GM19463 (cell line): ENCODE measurements around the gene ARHGEF17.

Source experiments
- ATAC-seq: cut with Tn5 transposase; IDR thresholded peaks from one replicate; pipeline ENCODE4 v1.9.1; 2021; ENCODE audit warnings: mild to moderate bottlenecking, moderate library complexity; ENCODE audit not compliant: unreplicated experiment

Gene ARHGEF17

DNA sequence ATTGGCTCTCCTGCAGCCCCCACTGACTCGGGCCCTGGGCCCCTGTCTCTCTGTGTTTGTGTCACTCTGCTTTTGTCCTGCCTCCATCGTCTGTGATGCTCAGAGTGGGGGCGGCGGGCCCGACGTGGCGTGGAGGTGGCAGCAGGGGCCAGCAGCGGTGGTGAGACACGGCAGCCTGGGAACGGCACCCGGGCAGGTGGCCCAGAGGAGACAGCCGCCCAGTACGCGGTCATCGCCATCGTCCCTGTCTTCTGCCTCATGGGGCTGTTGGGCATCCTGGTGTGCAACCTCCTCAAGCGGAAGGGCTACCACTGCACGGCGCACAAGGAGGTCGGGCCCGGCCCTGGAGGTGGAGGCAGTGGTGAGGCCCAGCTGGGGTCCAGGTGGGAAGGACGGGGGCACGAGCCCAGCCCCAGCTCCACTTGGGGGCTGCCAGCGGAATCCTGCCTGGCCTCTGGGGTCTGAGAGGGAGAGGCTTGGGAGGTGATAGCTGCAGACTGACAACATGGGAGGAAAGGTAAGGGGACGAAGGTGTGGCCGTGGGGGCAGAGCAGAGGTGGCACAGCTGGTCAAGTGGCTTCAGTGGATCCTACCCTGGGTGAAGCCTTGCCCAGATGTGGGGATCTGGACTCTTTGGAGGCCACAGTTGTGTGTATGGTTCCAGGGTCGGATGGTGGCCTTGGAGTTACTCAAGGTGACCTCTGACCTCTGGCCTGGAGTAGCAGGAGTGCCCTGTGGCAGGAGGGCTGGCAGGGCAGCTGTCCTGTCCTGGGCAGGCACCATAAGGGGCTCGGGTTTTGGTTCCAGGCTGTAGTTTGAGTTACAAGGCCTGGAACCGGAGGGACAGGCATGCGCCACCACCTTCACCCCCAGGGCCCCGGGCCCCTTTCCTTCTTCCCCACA lies 84.3 kb downstream of the ARHGEF17 start:
- no peak for ATAC-seq

DNA sequence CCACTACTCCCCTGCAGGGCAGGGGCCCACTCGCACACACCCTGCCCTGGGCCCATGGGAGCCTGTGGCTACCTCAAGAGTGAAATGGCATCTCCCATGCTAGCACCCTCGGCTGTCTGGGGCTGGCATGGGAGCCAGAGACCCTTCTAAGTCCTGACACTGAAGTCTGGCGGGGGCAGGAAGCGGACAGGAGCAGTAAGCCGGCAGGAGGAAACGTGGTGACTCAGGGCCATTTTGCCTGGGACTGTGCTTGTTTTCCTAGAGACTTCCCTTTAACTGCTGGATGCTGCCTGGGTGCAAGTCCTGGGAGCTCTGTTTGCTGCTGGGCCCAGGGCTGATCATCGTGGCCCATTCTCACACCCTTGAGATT lies 84.9 kb downstream of the ARHGEF17 start:
- no peak for ATAC-seq

DNA sequence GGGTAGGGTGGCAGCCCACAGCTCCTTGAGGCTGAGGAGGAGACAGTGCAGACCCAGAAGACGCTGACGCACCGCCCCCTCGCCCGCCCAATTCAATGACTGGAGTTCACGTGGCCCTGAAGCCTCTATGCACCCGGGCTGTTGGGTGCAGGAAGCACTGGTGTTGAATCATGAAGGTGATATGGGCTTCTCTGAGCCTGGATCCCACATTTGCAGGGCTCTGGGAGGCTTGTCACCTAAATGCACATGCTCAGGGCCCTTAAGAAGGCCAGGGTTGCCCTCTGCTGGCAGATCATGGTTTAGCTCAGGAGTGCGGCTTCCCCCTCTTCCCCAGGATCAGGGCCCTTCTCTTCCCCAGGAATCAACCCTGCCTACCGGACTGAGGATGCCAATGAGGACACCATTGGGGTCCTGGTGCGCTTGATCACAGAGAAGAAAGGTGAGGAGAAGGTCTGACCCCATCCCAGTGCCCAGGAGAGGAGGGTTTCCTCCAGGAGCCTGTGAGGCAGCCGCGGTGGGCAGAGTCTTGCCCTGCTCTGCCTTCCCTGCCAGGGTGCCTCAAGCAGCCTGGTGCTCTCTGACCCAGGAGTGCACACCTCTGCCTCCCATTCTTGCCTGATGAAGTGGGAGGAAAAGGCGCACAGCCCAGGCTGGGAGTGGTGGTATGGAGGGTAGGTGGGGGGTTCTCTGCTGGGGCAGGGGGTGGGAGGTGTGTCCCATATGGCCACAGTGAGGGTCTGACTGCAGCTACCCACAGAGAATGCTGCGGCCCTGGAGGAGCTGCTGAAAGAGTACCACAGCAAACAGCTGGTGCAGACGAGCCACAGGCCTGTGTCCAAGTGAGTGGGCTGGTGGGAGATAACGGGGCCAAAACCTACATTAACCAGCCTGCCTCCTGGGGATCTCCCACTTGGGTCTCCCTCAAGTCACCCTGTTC lies 85.7 kb downstream of the ARHGEF17 start:
- ATAC-seq = no peak

DNA sequence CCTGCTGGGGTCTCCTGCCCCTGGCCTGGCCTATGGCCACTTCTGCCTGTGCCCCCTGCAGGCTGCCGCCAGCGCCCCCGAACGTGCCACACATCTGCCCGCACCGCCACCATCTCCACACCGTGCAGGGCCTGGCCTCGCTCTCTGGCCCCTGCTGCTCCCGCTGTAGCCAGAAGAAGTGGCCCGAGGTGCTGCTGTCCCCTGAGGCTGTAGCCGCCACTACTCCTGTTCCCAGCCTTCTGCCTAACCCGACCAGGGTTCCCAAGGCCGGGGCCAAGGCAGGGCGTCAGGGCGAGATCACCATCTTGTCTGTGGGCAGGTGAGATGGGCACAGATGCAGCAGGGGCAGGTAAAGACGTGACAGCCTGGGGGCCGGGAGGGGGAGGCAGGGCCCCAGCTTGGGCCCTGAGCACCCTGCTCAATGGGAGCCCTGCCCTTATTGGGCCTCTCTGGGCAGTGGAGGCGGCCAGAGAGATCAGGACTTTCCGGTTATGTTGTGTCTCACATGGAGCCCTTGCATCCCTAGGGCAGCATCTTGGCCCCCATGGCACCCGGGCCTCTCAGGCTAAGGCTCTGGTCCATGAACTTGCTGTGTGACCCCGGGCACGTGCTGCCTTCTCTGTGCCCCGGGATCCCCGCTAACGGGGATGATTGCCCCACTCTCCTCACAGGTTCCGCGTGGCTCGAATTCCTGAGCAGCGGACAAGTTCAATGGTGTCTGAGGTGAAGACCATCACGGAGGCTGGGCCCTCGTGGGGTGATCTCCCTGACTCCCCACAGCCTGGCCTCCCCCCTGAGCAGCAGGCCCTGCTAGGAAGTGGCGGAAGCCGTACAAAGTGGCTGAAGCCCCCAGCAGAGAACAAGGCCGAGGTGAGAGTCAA lies 86.6 kb downstream of the ARHGEF17 start:
- no peak for ATAC-seq

DNA sequence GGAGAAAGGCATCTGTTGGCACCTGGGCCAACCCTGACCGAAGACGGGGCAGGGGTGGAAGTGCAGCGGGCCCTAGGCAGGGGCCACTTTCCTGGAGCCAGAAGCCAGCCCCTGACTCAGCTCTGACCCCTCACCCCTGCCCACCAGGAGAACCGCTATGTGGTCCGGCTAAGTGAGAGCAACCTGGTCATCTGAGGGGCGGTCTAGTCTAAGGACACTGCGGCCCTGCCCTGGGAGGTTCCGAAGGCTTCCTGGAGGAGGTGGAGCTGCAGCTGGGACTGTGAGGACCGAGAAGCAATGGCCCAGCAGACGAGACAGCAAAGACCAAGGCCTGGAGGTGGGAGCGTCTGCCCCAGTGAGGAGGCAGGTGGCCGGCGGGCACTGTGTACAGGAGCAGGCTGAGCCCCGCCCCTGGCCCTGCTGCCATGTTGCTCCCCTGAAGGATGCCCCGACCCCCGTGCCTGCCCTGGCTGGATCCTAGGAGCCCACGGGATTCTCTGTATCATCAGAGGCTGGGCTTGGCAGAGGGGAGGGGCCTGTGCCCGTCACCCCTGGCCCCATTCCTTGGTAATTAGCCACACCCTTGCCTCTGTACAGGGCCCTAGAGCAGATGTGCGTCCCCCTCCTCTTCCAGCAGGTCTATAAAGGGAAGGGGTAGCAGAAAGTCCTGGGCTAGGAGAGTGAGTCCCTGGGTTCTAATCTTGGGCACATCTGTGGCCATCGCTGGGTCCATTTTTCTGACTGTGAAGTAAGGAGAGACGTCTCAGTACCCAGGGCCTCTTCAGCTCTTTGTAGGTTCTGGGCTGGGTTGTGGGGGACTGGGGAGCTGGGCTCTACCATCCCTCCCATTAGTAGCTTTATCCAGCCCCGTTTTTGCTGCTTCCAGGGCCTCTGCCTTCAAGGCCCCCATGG lies 87.5 kb downstream of the ARHGEF17 start:
- ATAC-seq = no peak

DNA sequence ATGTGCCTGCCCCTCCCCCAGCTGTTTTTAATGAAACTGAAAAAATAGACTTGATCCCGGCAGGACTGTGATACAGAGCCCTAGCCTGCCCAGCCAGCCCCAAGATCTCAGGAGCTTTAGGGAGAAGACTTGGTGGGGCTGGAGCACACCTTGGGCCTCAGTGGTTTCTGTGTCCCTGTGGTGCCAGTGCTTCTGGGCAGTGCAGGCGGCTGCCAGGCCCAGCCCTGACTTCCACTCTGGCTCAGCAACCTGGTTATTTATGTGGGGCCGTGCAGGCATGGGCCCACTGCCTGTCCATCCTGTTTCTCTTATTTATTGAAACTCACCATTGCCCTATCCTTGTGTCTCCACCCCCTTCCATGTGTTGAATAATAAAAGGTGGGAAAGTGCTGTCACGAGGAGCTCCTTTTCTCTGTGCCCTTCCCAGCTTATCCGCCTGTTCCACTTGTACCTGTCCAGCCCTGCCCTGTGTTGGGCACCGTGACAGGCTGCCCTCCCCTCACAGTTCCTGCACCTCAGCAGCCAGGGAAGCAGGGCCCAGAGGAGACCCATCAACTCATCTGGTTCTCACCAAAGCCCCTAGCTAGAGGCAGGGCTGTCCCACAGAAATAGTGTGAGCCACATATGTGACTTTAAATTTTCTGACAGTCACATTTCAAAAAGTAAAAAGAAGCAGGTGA lies 88.3 kb downstream of the ARHGEF17 start:
- no peak for ATAC-seq

DNA sequence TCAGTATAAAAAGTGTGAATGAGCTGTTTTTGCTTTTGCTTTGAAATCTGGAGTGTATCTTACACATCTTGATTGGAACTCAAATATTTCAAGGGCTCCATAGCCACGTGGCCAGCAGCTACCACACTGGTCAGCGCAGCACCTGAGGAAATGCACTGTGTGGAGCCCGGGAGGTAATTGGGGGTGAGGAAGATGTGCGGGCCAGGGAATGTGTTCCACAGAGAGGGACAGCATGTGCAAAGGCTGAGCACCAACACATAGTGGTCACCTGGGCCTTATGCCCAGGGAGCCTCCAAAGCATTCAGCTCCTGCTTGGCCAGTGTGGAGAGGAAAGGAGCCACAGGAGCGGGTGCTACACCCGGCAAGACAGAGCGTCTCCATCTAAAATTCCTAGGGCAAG lies 88.9 kb downstream of the ARHGEF17 start:
- ATAC-seq = no peak

DNA sequence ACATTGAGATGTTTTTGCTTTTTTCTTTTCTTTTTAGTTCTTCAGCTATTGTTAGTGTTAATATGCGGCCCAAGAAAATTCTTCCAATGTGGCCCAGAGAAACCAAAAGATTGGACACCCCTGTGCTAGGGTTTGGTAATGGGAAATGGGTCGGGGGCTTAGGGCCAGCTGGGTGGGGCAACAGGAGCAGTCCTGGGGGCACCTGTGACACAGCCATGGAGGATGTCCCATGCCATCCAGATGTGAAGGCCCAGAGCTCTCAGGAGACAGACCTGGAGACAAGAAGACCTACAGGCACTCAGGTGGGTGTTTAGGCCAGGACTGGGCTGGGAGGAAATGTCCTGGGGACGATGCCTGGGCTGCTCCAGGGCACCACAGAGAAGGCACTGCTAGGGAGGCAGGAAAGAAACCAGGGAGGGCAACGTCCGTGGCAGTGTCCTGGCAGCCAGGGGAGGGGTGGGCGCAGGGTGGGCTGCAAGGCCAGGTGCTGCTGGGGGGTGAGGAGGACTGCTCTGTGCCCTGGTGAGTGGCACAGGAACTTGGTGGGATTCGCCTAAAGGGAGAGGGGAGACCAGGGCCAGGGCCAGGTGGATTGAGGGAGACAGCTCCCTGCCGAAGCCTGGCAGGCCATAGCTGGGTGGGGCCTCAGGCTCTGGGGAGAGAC lies 89.5 kb downstream of the ARHGEF17 start:
- no peak for ATAC-seq

DNA sequence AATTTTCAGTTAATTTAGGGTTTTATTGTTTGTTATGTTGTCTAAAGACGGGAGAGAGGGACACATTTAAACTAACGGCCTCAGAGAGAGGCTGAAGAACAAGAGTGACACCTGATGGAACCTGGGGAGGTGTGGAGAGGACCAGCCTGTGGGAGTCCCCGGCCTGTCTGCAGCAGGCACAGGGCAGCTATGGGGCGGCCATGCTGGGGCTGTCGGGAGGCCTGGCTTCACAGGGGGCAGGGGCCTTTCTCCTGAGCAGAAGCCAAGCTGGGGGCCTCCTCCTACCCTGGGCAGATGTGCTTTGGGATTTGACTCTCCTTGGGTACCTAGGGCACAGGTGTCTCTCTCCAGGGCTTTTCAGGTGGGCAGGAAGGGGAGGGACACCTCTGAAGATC lies 90.1 kb downstream of the ARHGEF17 start:
- no peak for ATAC-seq

DNA sequence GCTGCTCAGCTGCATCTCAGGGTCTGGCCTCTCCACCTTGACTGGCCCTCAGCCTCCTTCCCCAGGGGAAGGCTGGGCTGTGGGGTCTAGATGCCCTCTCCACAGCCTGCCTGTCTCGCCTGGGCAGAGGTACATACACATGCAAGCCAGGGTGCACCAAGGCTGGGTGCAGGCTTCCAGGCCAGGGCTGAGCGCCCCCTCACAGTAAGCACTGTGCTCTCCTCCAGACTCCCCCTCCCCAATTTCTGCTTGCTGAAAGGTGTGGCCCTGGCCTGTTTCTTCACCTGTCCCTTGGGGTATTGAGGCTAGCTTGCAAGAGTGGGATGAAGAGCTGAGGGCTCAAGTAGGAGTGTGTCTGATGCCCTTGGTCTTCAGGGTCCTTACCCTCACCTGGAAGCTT lies 90.6 kb downstream of the ARHGEF17 start:
- no peak for ATAC-seq

DNA sequence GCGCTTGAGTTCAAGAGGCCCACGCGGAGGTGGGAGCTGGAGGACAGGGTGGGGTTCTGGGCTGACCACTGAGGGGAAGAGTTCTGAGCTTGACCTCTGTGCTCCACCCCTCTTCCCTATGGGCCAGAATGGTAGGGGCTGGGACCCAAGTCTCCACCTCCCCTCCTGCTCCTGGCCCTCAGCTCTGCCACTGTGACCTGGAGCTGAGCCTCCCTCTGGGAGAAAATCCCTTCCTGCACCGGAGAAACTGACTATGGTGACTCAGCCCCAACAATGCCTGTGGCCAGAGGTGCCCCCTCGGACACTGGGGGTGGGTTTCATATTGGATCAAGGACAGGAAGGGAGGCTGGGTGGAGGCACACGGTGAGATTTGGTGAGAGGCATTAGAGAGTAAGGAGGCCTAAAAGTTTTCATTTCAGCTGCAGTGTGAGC lies 91.1 kb downstream of the ARHGEF17 start:
- ATAC-seq = no peak

DNA sequence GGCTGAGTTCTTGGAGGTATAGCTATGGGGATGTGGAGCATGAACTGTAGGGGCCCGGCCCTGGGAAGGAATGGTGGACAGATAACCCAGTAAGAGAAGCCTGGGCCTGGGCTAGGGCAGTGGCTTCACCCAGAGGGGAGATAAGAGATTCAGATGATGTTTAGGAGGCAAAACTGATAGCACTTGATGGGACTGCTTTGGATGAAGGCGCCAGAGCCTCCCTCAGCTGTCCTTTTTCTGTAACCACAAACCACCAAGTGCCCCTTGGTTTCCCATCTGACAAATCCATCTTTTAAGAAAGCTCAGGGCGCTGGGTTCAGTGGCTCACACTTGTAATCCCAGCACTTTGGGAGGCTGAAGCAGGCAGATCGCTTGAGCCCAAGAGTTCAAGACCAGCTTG lies 91.6 kb downstream of the ARHGEF17 start:
- no peak for ATAC-seq

DNA sequence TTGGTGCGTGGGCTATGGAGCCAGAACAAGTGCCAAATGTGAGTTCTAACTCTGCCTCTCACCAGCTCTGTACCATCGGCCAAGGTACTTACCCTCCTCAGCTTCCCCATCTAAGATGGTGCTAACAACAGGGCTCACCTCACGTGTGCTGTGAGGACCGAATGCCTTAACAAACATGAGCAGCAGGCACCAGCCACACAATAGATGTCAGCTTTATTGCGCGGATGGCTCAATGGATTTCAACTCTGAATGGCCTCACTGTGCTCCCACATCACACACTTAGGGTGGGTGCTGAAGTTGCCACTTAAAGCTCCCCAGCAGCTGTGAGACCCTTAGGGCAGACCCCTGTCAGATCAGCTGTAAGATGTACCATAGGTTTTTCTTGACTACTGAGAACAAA lies 92.2 kb downstream of the ARHGEF17 start:
- ATAC-seq = no peak

DNA sequence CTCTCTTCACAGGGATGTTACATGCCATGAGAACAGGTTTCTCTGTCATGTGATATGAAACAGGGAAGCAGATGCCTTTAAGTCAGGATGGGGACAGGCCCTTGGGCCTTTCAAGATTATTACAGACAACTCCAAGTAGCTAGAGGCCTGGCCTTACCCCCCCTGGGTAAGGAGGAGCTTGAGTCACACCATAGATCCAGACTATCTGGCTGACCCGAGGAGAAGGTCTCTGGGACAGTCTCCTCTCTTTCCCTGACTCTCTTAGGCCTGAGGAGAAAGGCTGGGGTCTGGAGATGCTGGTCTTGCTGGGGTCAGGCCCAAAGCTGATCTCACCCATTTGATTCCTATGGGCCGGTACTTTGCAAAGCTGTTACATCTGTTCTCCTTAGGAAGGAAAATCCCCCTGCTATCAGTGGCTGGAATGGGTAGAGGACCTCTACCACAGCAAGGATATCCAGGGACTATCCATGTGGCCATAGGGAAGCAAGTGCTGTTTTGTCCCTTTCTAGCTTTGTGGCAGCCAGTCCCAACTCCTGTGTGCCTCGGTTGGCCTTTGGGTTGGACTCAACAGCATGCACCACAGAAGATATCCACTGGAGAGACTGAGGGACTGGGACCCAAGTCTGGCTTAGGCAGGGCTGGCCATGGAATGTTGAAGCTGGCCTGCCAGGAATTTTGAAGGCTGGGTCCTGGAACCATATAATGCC lies 93.3 kb downstream of the ARHGEF17 start:
- no peak for ATAC-seq

DNA sequence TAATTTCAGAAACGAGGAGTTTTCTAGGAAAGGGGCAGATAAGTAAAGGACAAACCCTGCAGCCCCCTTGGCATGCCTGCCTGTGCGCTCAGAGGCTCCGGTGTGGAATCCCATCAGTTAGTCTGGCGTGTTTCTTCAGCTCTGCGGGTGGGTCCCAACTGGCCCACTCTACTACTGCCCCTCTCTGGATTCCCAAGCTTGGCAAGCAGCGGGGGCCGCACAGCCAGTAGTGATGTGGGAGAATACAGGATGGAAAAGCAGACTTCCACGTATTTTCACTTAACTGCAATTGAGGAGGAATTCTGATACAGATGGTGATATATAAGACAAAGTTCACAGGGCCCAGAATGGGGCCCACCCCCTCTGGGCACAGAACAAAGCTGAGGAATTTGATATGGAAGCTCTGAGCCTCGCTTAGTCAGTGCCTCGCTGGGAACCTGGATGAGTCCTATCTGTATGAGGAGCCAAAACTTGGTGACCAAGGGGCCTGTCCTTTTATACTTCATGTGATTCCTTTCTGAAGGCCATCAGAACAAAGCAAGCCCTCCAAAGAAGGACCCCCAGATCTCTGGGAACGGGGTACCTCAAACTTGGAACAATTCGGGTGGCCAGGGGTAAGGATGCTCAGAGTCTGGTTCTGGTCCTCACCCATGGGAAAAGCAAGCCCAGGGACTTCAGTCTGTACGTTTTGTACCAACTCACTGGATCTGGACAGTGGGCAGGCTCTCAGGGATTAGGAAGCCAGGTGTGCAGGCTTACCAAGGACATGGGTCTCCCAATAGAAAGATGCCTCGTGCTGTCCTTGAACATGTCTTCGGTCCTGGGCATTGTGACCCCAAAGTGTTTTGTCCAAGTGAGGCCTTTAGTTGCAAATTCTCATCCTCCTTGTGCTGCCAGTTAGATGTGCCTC lies 94.1 kb downstream of the ARHGEF17 start:
- no peak for ATAC-seq

DNA sequence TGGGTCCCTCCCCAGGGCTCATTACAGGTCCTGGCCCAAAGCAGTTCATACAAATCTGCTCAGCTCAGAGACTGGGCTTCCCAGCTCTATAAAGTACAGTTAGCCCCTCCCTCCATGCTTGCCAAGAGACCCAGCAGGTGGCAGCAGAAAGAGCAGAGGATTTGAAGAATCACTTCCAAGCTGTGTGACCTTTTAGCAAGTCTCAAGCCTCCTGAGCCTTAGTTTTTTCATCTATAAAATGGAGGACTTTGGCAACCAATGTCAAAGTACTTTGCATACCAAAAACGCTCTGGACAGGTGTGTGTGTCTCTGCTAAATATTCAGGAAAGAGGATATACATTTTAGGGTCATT lies 94.7 kb downstream of the ARHGEF17 start:
- no peak for ATAC-seq

DNA sequence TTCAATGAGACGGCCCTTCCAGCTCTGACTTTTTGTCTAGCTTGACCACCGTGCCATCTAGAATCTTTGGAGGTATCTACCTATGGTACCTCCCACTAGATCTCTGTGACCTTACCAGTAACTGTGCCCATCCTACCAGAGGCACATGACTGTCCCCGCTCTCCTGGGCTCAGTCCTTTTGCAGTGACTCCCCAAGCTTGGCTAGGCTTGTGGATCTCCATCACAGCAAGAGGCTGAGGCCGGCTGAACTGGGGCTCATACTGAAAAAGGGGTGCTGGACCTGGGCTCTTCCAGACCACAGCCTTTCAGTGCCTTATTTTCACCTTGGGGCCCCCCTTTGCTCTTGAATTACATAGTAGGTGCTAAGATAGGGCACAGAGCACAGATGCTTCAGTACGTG lies 95.5 kb downstream of the ARHGEF17 start:
- no peak for ATAC-seq
